AG09309 (cell line): ENCODE measurements around the gene MGME1.
A peak's percentile ranks its signal among the peaks of the same experiment; 100 is the strongest.

ENCODE experiments used
- DNase-seq: peaks from one replicate; pipeline ENCODE4 v3.0.0-alpha.2; 2010; ENCODE audit warnings: low read depth
- H3K4me3 ChIP-seq: 2 replicates; pipeline ENCODE4 v1.5.1; 2011; ENCODE audit warnings: mild to moderate bottlenecking, low read depth, low read length, moderate library complexity; ENCODE audit not compliant: control insufficient read depth
- CTCF ChIP-seq: IDR thresholded peaks from 2 replicates; pipeline ENCODE4 v1.5.1; 2011; ENCODE audit warnings: mild to moderate bottlenecking, low read depth, low read length, inconsistent platforms; ENCODE audit not compliant: insufficient read depth, control insufficient read depth; ENCODE audit errors: missing control alignments

MGME1 gene

GRCh38 chr20:17928633-17929311 lies 40.0 kb upstream of the MGME1 start:
- no peak for TF ChIP-seq CTCF
- H3K4me3 ChIP-seq = no peak overlapping the region
- DNase-seq = no peak

GRCh38 chr20:17931513-17931912 lies 37.3 kb upstream of the MGME1 start:
- no peak for DNase-seq
- no peak for TF ChIP-seq CTCF
- H3K4me3 ChIP-seq = no peak overlapping the region

GRCh38 chr20:17932396-17932795 lies 36.4 kb upstream of the MGME1 start:
- TF ChIP-seq CTCF = no peak
- no peak for DNase-seq

DNA sequence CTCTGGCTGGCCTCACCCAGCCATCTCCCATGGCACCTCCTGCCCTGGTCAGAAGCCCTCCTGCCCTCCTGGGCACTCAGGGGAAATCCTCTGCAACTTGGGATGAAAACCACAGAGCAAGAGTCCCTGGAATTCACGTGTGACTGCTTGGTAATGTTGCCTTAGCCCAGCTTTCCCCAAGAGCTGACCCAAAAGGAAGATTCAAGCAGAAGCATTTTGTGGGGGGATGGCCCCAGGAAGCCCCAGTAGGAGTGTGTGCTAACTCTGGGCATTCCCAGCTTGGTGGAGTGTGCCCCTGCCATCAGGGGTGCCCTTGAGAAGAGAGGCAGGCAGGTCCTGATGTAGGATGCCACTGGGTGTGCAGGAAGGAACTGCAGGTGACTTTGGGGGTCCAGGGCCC lies 35.7 kb upstream of the MGME1 start:
- no peak overlapping the region for H3K4me3 ChIP-seq
- DNase-seq = no peak
- no peak for TF ChIP-seq CTCF

More at GRCh38 chr20:17932396-17932795, 36.4 kb upstream of the MGME1 start:
- no peak overlapping the region for H3K4me3 ChIP-seq

GRCh38 chr20:17933711-17934110 lies 35.1 kb upstream of the MGME1 start:
- no peak overlapping the region for H3K4me3 ChIP-seq
- TF ChIP-seq CTCF = no peak
- no peak for DNase-seq

DNA sequence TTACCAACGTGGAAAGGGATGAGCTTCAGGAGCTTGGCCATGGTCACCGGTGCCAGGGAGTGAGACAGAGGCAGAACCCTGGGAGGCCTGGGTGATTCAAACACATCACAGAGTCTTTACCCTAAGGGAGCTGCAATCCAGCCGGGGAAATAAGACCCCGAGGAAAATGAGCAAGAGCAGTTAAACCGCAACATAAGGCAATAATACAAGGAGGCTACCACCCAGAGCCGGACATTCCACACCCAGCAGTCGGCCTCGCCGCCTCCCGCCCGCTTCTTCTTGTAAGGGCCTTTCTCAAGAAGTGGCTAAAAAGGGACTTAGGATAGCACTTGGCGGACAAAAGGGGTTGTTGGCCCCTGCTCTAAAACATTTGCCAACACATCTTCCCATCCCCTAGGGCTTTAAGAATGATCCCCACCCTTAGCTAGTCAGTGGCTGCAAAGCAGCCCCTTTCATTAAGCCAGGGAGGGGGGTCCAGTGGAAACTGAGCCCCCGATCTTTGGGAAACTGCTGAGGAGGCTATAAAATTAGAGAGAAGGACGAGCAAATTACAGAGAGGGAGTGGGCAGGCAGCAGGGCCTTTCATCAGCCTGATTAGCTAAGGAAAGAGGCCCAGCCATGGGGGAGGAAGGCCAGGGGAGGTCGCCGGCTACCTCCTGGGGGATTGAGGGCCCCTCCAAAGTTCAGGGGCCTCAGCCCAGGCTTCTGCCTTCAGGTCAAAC lies 34.5 kb upstream of the MGME1 start:
- H3K4me3 ChIP-seq = no peak overlapping the region
- no peak for TF ChIP-seq CTCF
- DNase-seq = peak; percentile 75
